BJ (cell line): ENCODE data around the gene HCN4. TPM values are rescaled to one million over a fixed set of nuclear protein-coding genes. Genes with fewer than 3 reads are reported as not detected.

Source experiments
- CTCF ChIA-PET: fragments of 350-600 bp; formaldehyde crosslinking; extraction: SDS; loops from one replicate; lab custom pipeline; 2021; ENCODE audit warnings: antibody characterized with exemption, inconsistent platforms; lab: Yijun Ruan, JAX
- POLR2A ChIA-PET: fragments of 300-600 bp; sonication (Branson Sonifier 250); formaldehyde crosslinking; extraction: SDS; loops from one replicate; lab custom pipeline; 2021; ENCODE audit warnings: antibody characterized with exemption; lab: Charles Lee
- DNase-seq: peaks from one replicate; pipeline ENCODE4 v3.0.0-alpha.2; 2011; ENCODE audit warnings: low read depth
- H3K27me3 ChIP-seq: 2 replicates; pipeline ENCODE4 v1.6.0; 2011; ENCODE audit warnings: low read length; ENCODE audit not compliant: control insufficient read depth, insufficient read depth
- H3K36me3 ChIP-seq: 2 replicates; pipeline ENCODE4 v1.5.1; 2011; ENCODE audit warnings: low read length; ENCODE audit not compliant: control insufficient read depth, insufficient read depth
- H3K4me3 ChIP-seq: 2 replicates; pipeline ENCODE4 v1.5.1; 2011; ENCODE audit warnings: low read depth, mild to moderate bottlenecking, control low read depth, low read length
- polyA plus RNA-seq: library from polyadenylated mRNA; depleted of rRNA; stranded (reverse); fragments of >200 nt; gene quantifications from 2 replicates; pipeline ENCODE4 v1.2.3, GENCODE V29; 2011; rRNA removed
- TF ChIP-seq, protein P1 (sequence below): IDR thresholded peaks from 2 replicates; pipeline ENCODE4 v1.5.1; 2011; ENCODE audit warnings: low read depth, mild to moderate bottlenecking, control low read depth, inconsistent platforms, low read length, moderate library complexity; ENCODE audit not compliant: insufficient read depth

The HCN4 gene
- polyA plus RNA-seq, 1 experiment = not detected

DNA sequence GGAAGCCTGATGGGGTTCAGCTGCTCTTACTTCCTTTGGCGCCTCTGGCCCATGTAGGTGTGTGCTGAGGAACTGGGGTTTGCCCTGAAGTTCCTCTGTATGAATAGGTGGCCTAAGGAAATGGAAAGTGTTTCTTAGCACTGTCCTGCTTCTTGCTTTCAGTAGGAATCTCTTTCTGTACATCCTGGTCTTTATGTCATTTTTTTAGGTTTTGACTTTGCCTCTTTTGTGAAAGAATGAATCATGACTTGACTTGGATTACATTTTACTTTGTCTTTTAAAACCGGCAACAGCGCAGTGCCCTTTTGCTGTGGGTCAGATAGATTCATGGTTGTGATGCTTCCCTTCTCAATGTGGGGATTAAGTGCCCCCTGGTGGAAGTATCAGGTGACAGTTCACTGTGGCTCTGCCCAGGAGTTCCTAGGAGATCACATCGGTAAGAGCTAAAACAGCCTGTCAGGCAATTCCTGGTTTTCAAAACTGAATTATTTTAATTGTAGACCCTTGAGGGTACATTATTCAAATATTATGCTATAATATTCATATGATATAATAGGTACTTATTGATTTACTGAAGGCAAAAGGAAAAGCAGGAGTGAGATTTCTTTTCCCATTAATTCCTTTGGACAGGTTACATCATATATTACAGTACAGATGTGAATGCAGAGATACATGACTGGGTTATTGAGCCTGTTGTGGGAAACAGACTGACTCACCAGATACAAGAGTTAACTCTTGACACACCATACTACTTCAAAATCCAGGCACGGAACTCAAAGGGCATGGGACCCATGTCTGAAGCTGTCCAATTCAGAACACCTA, 95.4 kb downstream of the HCN4 start:
- TF ChIP-seq, protein P1, sequence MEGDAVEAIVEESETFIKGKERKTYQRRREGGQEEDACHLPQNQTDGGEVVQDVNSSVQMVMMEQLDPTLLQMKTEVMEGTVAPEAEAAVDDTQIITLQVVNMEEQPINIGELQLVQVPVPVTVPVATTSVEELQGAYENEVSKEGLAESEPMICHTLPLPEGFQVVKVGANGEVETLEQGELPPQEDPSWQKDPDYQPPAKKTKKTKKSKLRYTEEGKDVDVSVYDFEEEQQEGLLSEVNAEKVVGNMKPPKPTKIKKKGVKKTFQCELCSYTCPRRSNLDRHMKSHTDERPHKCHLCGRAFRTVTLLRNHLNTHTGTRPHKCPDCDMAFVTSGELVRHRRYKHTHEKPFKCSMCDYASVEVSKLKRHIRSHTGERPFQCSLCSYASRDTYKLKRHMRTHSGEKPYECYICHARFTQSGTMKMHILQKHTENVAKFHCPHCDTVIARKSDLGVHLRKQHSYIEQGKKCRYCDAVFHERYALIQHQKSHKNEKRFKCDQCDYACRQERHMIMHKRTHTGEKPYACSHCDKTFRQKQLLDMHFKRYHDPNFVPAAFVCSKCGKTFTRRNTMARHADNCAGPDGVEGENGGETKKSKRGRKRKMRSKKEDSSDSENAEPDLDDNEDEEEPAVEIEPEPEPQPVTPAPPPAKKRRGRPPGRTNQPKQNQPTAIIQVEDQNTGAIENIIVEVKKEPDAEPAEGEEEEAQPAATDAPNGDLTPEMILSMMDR = peak; percentile 76
- no peaks in the 10 kb centered on the region for H3K27me3 ChIP-seq
- no peak for DNase-seq
- H3K4me3 ChIP-seq = no peak overlapping the region
- ChIA-PET CTCF (interaction anchor here (0.6 to 8.1 kb wide), 14 partner anchors 8 to 1631 kb away, joined by 3 to 71 read pairs (median 5); no protein-coding TSS in a partner anchor), POLR2A (no interaction called here)
- no peaks in the 10 kb centered on the region for H3K36me3 ChIP-seq

DNA sequence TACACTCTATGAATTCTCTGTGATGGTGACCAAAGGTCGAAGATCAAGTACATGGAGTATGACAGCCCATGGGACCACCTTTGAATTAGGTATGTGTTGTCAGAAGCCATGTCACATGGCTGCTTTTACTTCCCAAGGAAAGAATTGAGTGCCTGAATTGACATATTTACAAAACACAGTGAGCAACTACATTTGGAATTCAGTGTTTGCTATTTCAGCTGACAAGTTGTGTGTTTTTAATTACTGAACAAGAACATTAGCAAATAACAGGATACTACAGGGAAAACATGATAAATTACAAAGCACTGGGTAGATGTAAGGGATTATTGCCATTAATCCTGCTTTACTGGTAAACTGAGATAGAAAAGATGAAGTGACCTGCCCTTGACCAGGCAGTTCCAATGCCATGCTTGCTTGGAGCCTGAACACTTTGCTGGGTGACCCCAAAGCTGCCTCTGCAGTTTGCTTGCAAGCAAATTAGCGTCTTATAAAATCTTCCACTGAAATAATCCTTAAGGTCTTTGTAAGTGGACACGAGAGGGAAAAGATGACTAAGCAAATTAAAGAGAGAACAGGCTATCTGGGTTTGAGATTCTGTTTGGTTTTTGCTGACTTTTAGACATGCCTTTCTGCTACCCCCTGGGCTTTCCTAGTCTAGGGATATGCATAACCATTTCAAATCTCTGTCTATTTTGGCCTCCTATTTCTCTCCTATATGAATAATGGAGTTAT, 98.2 kb downstream of the HCN4 start:
- H3K4me3 ChIP-seq = no peak overlapping the region
- CTCF ChIA-PET = interaction anchor here (8.1 kb wide), 1 partner anchor 27 kb away, joined by 71 read pairs; no protein-coding TSS in a partner anchor
- POLR2A ChIA-PET = no interaction called here
- no peaks in the 10 kb centered on the region for H3K27me3 ChIP-seq
- TF ChIP-seq, protein P1 = no peak
- DNase-seq = no peak
- H3K36me3 ChIP-seq = no peaks in the 10 kb centered on the region

Other genes starting within 250 kb of the HCN4 start
- gene REC114, start 74.2 kb upstream of the HCN4 start, polyA plus RNA-seq = not detected in 2 replicates